Measurements from ENCODE around the gene DDI1.

DDI1 gene

GRCh38 chr11:104078245-104078644, 41.8 kb downstream of the DDI1 start:
- no peak for DNase-seq (ENCODE audit: low spot score)

GRCh38 chr11:104078995-104079394, 42.6 kb downstream of the DDI1 start:
- DNase-seq (ENCODE audit: low spot score) = no peak

- DNase-seq (ENCODE audit: low spot score) = no peak
These were observed 50.2 kb downstream of the DDI1 start for GRCh38 chr11:104086621-104087020.
